Endothelial cell of umbilical vein (primary cell): ENCODE measurements around the gene CFAP20. TPM values are rescaled to one million over a fixed set of nuclear protein-coding genes. Genes with fewer than 3 reads are reported as not detected.

Source experiments
- BruUV-seq: library from RNA; stranded (reverse); fragments of 400-500 nt; replicated peaks from 2 replicates; lab custom pipeline; 2021; lab: Mats Ljungman, UMichigan
- CTCF ChIA-PET: fragments of 300-600, 350-600 bp; sonication (Branson Sonifier 250); formaldehyde crosslinking; loops from one replicate; lab custom pipeline; 2021; ENCODE audit warnings: antibody characterized with exemption, inconsistent platforms; lab: Charles Lee
- POLR2A ChIA-PET: fragments of 300-600, 350-600 bp; sonication (Branson Sonifier 250); formaldehyde crosslinking; loops from one replicate; lab custom pipeline; 2021; ENCODE audit warnings: antibody characterized with exemption, inconsistent platforms; lab: Charles Lee
- DNase-seq: peaks from one replicate; pipeline ENCODE4 v3.0.0-alpha.2; 2011; ENCODE audit warnings: low read depth, low spot score
- FAIRE-seq: peaks from 2 replicates; lab custom pipeline; 2011; peaks lifted over from hg19 to GRCh38; lab: Jason Lieb, UNC
- H2AFZ ChIP-seq: 2 replicates; pipeline ENCODE4 v1.6.0; 2012; ENCODE audit warnings: low read depth, low read length, control low read depth, inconsistent platforms
- H3K27ac ChIP-seq: 2 replicates; pipeline ENCODE4 v1.5.1; 2011; ENCODE audit warnings: low read depth, mild to moderate bottlenecking, control low read depth, low read length, moderate library complexity; ENCODE audit not compliant: insufficient read depth
- H3K27me3 ChIP-seq, 2 experiments: 2 replicates each; pipeline versions ENCODE4 v1.6.0 to v1.6.1; 2011; ENCODE audit warnings: low read length in 2 of 2, mixed read lengths in 1 of 2; ENCODE audit not compliant: control insufficient read depth in 2 of 2, insufficient read depth in 2 of 2
- H3K36me3 ChIP-seq, 2 experiments: 2 replicates in 1 of 2; 3 replicates in 1 of 2; pipeline ENCODE4 v1.5.1; 2011; ENCODE audit warnings: low read length in 2 of 2, mild to moderate bottlenecking in 1 of 2, moderate library complexity in 1 of 2; ENCODE audit not compliant: control insufficient read depth in 2 of 2, insufficient read depth in 2 of 2; ENCODE audit errors: extremely low read depth in 1 of 2
- H3K4me1 ChIP-seq: 3 replicates; pipeline ENCODE4 v1.5.1; 2011; ENCODE audit warnings: mild to moderate bottlenecking, low read length; ENCODE audit not compliant: control insufficient read depth, insufficient read depth; ENCODE audit errors: extremely low read depth
- H3K4me2 ChIP-seq: 2 replicates; pipeline ENCODE4 v1.6.1; 2011; ENCODE audit warnings: low read length, control low read depth, mixed read lengths; ENCODE audit not compliant: insufficient read depth
- H3K4me3 ChIP-seq, 3 experiments: fragments of 200-600 bp in 1 of 3; sonication (generic), shearing (Covaris generic) in 1 of 3; replicated peaks in 1 of 3; 2 replicates each; pipeline ENCODE4 v1.5.1; 2011 to 2016; ENCODE audit warnings: control low read depth in 3 of 3, low read length in 3 of 3, mild to moderate bottlenecking in 2 of 3, inconsistent platforms in 1 of 3, low read depth in 1 of 3, moderate library complexity in 1 of 3; ENCODE audit not compliant: insufficient read depth in 1 of 3
- H3K79me2 ChIP-seq: 2 replicates; pipeline ENCODE4 v1.6.0; 2012; ENCODE audit warnings: low read length, inconsistent platforms; ENCODE audit not compliant: control insufficient read depth, insufficient read depth
- H3K9ac ChIP-seq: replicated peaks from 2 replicates; pipeline ENCODE3; 2011; ENCODE audit warnings: low read length, control low read depth; ENCODE audit not compliant: insufficient read depth; ENCODE audit errors: extremely low read depth
- H3K9me1 ChIP-seq: replicated peaks from 3 replicates; pipeline ENCODE4 v1.6.0; 2011; ENCODE audit warnings: mild to moderate bottlenecking, low read length; ENCODE audit not compliant: control insufficient read depth, insufficient read depth; ENCODE audit errors: extremely low read depth
- H3K9me3 ChIP-seq: replicated peaks from 2 replicates; pipeline ENCODE4 v1.5.1; 2012; ENCODE audit warnings: low read length, inconsistent platforms; ENCODE audit not compliant: control insufficient read depth, insufficient read depth
- H4K20me1 ChIP-seq: replicated peaks from 2 replicates; pipeline ENCODE3; 2011; ENCODE audit warnings: mild to moderate bottlenecking, low read length; ENCODE audit not compliant: control insufficient read depth, insufficient read depth; ENCODE audit errors: extremely low read depth
- EZH2 ChIP-seq: IDR thresholded peaks from 2 replicates; pipeline ENCODE4 v1.6.1; 2012; ENCODE audit warnings: borderline replicate concordance, low read depth, mild to moderate bottlenecking, moderate library complexity, low read length, inconsistent platforms; ENCODE audit not compliant: severe bottlenecking
- GATA2 ChIP-seq: IDR thresholded peaks from 2 replicates; pipeline ENCODE4 v1.7.0; 2011; ENCODE audit warnings: low read depth, mild to moderate bottlenecking, moderate library complexity, mixed read lengths, low read length; ENCODE audit not compliant: insufficient read length, insufficient read depth
- MAX ChIP-seq: IDR thresholded peaks from 2 replicates; pipeline ENCODE4 v1.6.1; 2011; ENCODE audit not compliant: insufficient read depth, insufficient read length
- POLR2A ChIP-seq: IDR thresholded peaks from 2 replicates; pipeline ENCODE4 v1.6.1; 2012; ENCODE audit warnings: low read depth, mild to moderate bottlenecking, control low read depth, low read length
- POLR2AphosphoS5 ChIP-seq: IDR thresholded peaks from 2 replicates; pipeline ENCODE4 v1.6.1; 2012; ENCODE audit warnings: low read depth, mild to moderate bottlenecking, control low read depth, low read length, moderate library complexity; ENCODE audit not compliant: insufficient read depth
- dilution Hi-C: fragments of 300-500 bp; cut with MboI; formaldehyde crosslinking; loops from one replicate; pipeline ENCODE4 v1.15.0; 2019; ENCODE audit warnings: low sequenced_read_pairs; ENCODE audit not compliant: extremely low pct_ligation_motif_present
- intact Hi-C: fragments of 100-400 bp; cut with micrococcal nuclease; formaldehyde crosslinking; loops from one replicate; pipeline ENCODE4 v1.10.0; 2022
- polyA plus RNA-seq, 4 experiments: library from polyadenylated mRNA; depleted of rRNA in 3 of 4; stranded (reverse) in 3 of 4; unstranded in 1 of 4; fragments of >200 nt; gene quantifications; 2 replicates each; pipeline versions ENCODE4 v1.2.1 to v1.2.3, GENCODE V29; 2011 to 2012; ENCODE audit warnings: missing spikeins in 1 of 4
- total RNA-seq: library from RNA; stranded (reverse); gene quantifications from 2 replicates; pipeline ENCODE4 v1.2.3, GENCODE V29; 2021

CFAP20 gene
- total and polyA plus RNA-seq, 2 donors (not counting 3 experiments of a cell fraction or from before 2014, with no cell fraction given) = 44.7 to 70.9 TPM

DNA sequence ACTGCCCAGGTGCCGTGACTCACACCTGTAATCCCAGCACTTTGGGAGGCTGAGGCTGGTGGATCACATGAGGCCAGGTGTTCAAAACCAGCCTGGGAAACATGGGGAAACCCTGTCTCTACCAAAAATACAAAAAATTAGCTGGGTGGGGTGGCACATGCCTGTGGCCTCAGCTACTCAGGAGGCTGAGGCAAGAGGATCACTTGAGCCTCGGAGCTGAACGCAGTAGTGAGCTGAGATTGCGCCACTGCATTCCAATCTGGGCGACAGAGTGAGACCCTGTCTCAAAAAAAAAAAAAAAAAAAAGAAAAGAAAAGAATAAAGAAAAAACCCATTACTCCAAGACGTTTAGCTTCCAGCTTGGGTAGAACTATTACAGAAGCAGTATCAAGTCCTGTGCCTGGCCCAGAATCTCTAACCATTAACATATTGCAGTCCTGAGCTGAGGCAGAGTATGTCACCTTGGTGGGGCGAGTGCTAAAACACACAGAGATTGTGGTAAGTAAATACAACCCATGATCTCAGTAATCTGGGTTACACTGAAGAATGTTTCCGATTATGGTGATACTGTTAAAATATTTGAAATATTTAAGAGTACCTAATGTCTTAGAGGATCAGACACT, 23.2 kb upstream of the CFAP20 start:
- ChIA-PET CTCF (interaction anchor here (0.9 to 1.7 kb wide), 2 partner anchors 15 to 45 kb away, joined by 3 to 4 read pairs; no protein-coding TSS in a partner anchor), POLR2A (no interaction called here)
- Histone ChIP-seq H3K9me1 (no peaks in the 10 kb centered on the region), H3K4me3 (no peak overlapping the region), H2AFZ (no peak overlapping the region), H3K36me3 (no peaks in the 10 kb centered on the region), H3K9ac (no peak overlapping the region), H3K9me3 (no peaks in the 10 kb centered on the region), H3K4me1 (no peaks in the 10 kb centered on the region), H3K27me3 (no peaks in the 10 kb centered on the region), H3K4me2 (no peak overlapping the region), H4K20me1 (no peaks in the 10 kb centered on the region), H3K79me2 (no peaks in the 10 kb centered on the region), H3K27ac (no peak overlapping the region)
- no peak for FAIRE-seq
- no peak for TF ChIP-seq POLR2A
- TF ChIP-seq MAX = no peak
- no peak for TF ChIP-seq EZH2
- TF ChIP-seq POLR2AphosphoS5 = no peak
- dilution Hi-C loops = no loop called here
- no TSS peak for BruUV-seq
- no peak for DNase-seq
- intact Hi-C loops = no loop called here

DNA sequence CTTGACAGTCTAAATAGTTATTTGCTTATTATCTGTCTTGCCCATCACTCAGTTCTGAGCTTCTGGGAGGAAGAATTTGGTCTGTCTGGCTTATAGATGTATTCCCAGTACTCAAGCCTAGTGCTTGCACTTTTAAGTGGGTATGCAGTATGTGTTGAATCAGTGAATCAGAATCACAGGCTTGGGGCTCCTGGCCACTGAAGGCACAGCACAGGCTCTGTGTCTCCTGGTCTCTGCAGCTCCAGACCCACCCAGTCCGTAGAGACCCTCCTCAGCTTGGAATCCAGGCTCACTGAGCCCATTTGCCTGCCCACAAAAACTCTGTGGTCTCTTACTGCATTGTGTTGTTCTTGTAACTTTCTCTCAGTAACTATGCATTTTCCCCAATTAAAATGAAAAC, 19.3 kb upstream of the CFAP20 start:
- BruUV-seq = no TSS peak
- ChIA-PET CTCF (interaction anchor here (0.5 kb wide), 1 partner anchor 89 kb away, joined by 4 read pairs; no protein-coding TSS in a partner anchor), POLR2A (interaction anchor here (1.1 kb wide), 1 partner anchor 19 kb away, joined by 3 read pairs; the partner anchor contains the start of gene CFAP20)
- dilution Hi-C loops = no loop called here
- Histone ChIP-seq H3K4me1 (no peaks in the 10 kb centered on the region), H3K4me3 (no peak overlapping the region), H3K79me2 (no peaks in the 10 kb centered on the region), H3K9ac (no peak overlapping the region), H3K9me3 (no peaks in the 10 kb centered on the region), H3K4me2 (no peak overlapping the region), H3K27ac (no peak overlapping the region), H3K36me3 (no peaks in the 10 kb centered on the region), H3K9me1 (no peaks in the 10 kb centered on the region), H4K20me1 (no peaks in the 10 kb centered on the region), H3K27me3 (peaks cover 0 to 4% of the 10 kb centered on the region in 2 experiments), H2AFZ (no peak overlapping the region)
- no peak for FAIRE-seq
- intact Hi-C loops = no loop called here
- DNase-seq = no peak
- TF ChIP-seq GATA2 = no peak
